Gastroesophageal sphincter (tissue), 4 donors: ENCODE measurements around the gene GLOD4. TPM values are rescaled to one million over a fixed set of nuclear protein-coding genes. Genes with fewer than 3 reads are reported as not detected.

Experiments
- ATAC-seq: fragments of 150-250 bp; one replicate; pipeline ENCODE4 v1.9.1; 2016; ENCODE audit warnings: mild to moderate bottlenecking, moderate library complexity
- H3K27ac ChIP-seq, 4 donors: fragments of 200-600 bp; sonication (generic) in 3 of 4; 1 replicate in 3 of 4; 2 replicates in 1 of 4; pipeline ENCODE4 v1.5.1; 2016 to 2019
- H3K27me3 ChIP-seq: fragments of 200-600 bp; sonication (generic); one replicate; pipeline ENCODE4 v1.5.1; 2019
- H3K36me3 ChIP-seq, 2 donors: fragments of 200-600 bp; sonication (generic); one replicate each; pipeline ENCODE4 v1.5.1; 2019; ENCODE audit warnings: control low read depth in 1 of 2
- H3K4me1 ChIP-seq, 3 donors: fragments of 200-600 bp; sonication (generic); 1 replicate in 2 of 3; 2 replicates in 1 of 3; pipeline ENCODE4 v1.5.1; 2016 to 2019; ENCODE audit warnings: control low read depth in 2 of 3
- H3K4me3 ChIP-seq, 2 donors: fragments of 200-600 bp; sonication (generic); one replicate each; pipeline ENCODE4 v1.5.1; 2019; ENCODE audit warnings: mild to moderate bottlenecking in 1 of 2, moderate library complexity in 1 of 2
- H3K9me3 ChIP-seq, 3 donors: fragments of 200-600 bp; sonication (generic); one replicate each; pipeline ENCODE4 v1.5.1; 2017 to 2019; ENCODE audit warnings: control low read depth in 2 of 3
- EP300 ChIP-seq: sonication (generic); formaldehyde crosslinking; IDR thresholded peaks from one replicate; pipeline ENCODE4 v1.6.1; 2017; ENCODE audit warnings: antibody characterized with exemption, mild to moderate bottlenecking
- POLR2A ChIP-seq, 2 donors: fragments of 450-650 bp; IDR thresholded peaks; one replicate each; pipeline ENCODE4 v1.6.1; 2017; ENCODE audit warnings: antibody characterized with exemption in 2 of 2, mild to moderate bottlenecking in 2 of 2, moderate library complexity in 1 of 2
- POLR2AphosphoS5 ChIP-seq: sonication (generic); formaldehyde crosslinking; IDR thresholded peaks from one replicate; pipeline ENCODE4 v1.6.1; 2017; ENCODE audit warnings: antibody characterized with exemption
- WGBS, 2 donors: methylation state at CpG; one replicate each; pipeline ENCODE4 v1.1.5; 2018; ENCODE audit warnings: low coverage in 1 of 2; 5-methylcytosine and 5-hydroxymethylcytosine counted together
- total RNA-seq, 4 donors: library from RNA; depleted of rRNA; stranded (reverse); fragments of >200 nt; gene quantifications; one replicate each; pipeline ENCODE4 v1.1.0, GENCODE V29; 2016
- TF ChIP-seq, protein P1 (sequence below), 4 experiments: fragments of 200-600 bp in 2 of 4; fragments of 450-650 bp in 2 of 4; sonication (generic) in 1 of 4; IDR thresholded peaks; one replicate each; pipeline ENCODE4 v1.5.1; 2017 to 2019; ENCODE audit warnings: antibody characterized with exemption in 4 of 4, mild to moderate bottlenecking in 2 of 4, moderate library complexity in 2 of 4

GLOD4 gene
- total RNA-seq, 4 donors from 2014 or later = 52.5 to 119 (median 99.3) TPM

DNA sequence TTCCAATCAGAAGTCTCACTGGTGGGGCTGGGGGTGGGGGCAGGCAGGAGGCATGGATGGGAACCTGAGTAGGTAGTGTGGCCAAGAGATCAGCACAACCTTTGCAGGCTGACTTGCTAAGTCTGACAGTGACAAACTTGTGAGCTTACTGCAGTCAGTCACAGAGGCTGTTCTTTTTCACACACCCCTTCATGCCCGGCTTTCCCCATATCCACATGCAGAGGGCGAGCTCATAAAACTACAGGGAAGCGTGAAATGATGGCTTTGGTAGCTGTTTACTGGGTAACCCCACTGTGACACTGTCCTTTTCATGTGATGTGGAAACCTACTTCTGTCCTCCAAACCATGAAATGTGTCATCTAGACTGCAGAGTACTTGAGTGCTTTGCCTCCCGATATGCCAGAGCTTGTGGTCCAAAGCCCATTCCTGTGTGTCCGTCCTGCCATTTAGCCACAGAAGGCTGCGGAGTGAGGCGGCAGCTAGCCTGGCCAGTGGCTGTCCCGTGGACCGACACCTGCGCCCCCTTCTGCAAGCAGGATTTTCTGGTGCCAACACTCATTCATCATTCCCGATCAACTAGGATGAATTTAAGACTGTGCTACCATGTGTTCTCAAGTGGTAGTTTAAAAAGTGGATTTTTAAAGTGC is 39.8 kb downstream of the GLOD4 start:
- WGBS, 2 donors = 70 to 82% methylated on average over 2 to 6 of the region's 11 CpGs
- Histone ChIP-seq H3K4me1 (no peaks in the 10 kb centered on the region), H3K9me3 (no peaks in the 10 kb centered on the region), H3K4me3 (no peak overlapping the region), H3K36me3 (peaks cover 0 to 96% of the 10 kb centered on the region in 2 donors), H3K27me3 (no peaks in the 10 kb centered on the region), H3K27ac (no peak overlapping the region)
- TF ChIP-seq, protein P1, sequence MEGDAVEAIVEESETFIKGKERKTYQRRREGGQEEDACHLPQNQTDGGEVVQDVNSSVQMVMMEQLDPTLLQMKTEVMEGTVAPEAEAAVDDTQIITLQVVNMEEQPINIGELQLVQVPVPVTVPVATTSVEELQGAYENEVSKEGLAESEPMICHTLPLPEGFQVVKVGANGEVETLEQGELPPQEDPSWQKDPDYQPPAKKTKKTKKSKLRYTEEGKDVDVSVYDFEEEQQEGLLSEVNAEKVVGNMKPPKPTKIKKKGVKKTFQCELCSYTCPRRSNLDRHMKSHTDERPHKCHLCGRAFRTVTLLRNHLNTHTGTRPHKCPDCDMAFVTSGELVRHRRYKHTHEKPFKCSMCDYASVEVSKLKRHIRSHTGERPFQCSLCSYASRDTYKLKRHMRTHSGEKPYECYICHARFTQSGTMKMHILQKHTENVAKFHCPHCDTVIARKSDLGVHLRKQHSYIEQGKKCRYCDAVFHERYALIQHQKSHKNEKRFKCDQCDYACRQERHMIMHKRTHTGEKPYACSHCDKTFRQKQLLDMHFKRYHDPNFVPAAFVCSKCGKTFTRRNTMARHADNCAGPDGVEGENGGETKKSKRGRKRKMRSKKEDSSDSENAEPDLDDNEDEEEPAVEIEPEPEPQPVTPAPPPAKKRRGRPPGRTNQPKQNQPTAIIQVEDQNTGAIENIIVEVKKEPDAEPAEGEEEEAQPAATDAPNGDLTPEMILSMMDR (IDR thresholded peaks at IDR 0.05) = no peak
- TF ChIP-seq POLR2AphosphoS5 (no peak), EP300 (no peak), POLR2A (IDR thresholded peaks at IDR 0.05) (no peak)
- no peak for ATAC-seq

DNA sequence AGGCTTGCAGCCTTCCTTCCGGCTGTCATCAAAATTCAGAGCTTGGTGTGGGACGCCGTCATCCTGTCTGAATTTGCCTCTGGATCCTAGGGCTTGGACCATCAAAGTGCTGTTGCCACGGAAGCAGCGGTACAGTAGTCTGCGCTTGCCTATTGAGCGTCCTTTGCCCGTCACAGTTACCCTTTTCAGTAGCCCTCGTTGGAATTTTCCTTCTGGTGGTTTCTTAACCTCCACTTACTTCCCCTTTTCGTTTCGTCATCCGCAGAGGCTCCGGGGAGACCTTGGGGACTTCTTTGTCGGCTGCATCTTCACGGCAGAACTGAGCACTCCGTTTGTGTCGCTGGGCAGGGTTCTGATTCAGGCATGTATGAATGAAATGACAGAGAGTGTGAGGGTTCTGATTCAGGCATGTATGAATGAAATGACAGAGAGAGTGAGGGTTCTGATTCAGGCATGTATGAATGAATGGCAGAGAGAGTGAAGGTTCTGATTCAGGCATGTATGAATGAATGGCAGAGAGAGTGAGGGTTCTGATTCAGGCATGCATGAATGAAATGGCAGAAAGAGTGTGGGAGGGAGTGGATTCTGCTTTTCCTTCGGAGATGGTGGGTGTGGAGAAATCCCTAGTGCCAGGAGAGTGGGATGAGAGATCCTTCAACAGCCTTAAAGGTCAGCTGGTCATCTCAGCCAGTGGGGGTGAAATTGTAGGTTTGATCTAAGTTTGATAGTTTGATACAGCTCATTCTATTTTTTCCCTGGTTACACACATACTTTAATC is 41.7 kb downstream of the GLOD4 start:
- H3K27ac ChIP-seq = no peak overlapping the region
- peak; percentile 31 for ATAC-seq
- TF ChIP-seq POLR2A (IDR thresholded peaks at IDR 0.05) (no peak), EP300 (no peak), POLR2AphosphoS5 (no peak)
- TF ChIP-seq, protein P1 (IDR thresholded peaks at IDR 0.05) = no peak
- H3K4me3 ChIP-seq = no peak overlapping the region
- no peaks in the 10 kb centered on the region for H3K27me3 ChIP-seq
- H3K36me3 ChIP-seq = peaks cover 0 to 82% of the 10 kb centered on the region in 2 donors
- 75 to 79% methylated on average over 4 to 16 of the region's 18 CpGs for WGBS, 2 donors
- no peaks in the 10 kb centered on the region for H3K9me3 ChIP-seq
- no peaks in the 10 kb centered on the region for H3K4me1 ChIP-seq

DNA sequence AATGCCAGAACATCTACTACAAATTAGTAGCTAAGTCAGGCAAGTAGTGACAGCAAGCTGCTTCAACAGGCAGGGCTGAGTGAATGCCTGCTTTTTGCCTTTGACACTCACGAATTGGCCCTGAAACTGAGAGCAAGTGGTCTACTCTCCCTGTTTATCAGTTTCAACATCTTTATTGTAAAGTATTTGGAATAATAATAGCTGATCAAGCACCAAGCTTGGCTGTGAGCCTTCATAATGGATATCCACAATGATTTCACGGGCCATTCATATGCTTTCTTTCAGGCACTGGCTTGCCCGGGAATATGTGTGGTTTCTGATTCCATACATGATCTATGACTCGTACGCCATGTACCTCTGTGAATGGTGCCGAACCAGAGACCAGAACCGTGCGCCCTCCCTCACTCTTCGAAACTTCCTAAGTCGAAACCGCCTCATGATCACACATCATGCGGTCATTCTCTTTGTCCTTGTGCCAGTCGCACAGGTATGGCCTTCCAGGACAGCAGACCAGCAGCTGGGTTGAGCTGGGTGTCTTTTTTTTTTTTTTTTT is 44.4 kb downstream of the GLOD4 start:
- no peak for ATAC-seq
- peaks cover 0 to 54% of the 10 kb centered on the region in 2 donors for H3K36me3 ChIP-seq
- H3K4me3 ChIP-seq = no peak overlapping the region
- no peaks in the 10 kb centered on the region for H3K27me3 ChIP-seq
- no peak overlapping the region for H3K27ac ChIP-seq
- no peaks in the 10 kb centered on the region for H3K9me3 ChIP-seq
- H3K4me1 ChIP-seq = peaks cover 0 to 11% (median 7%) of the 10 kb centered on the region in 3 donors
- TF ChIP-seq POLR2AphosphoS5 (no peak), POLR2A (IDR thresholded peaks at IDR 0.05) (no peak), EP300 (no peak)
- TF ChIP-seq, protein P1 (IDR thresholded peaks at IDR 0.05) = no peak
- 81 to 91% methylated on average over 10 to 13 of the region's 13 CpGs for WGBS, 2 donors

DNA sequence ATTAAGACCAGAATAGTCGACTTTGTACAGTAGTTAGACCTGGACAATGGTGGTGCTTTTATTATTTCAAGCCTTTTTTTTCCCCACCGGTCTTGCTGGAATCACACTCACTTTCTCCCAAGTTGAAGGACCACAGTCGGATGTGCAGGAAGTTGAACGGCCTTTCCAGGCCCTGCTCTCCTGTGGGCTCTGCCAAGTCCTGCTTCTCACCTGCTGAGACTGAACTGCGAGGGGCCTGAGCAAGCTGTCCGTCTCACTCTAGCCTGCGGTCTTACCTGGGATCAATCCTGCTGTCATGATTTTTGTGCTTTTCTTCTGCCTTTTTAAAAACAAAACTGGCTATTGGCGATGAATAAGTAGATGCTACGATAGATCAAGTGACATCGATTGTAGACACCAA is 48.3 kb downstream of the GLOD4 start:
- TF ChIP-seq POLR2AphosphoS5 (no peak), EP300 (no peak), POLR2A (IDR thresholded peaks at IDR 0.05) (no peak)
- TF ChIP-seq, protein P1 (IDR thresholded peaks at IDR 0.05) = no peak
- Histone ChIP-seq H3K36me3 (peaks cover 0 to 15% of the 10 kb centered on the region in 2 donors), H3K4me1 (peaks cover 0 to 24% (median 7%) of the 10 kb centered on the region in 3 donors), H3K4me3 (peak overlapping the region in 1 of 2 donors; percentile 91), H3K27me3 (no peaks in the 10 kb centered on the region), H3K27ac (no peak overlapping the region), H3K9me3 (no peaks in the 10 kb centered on the region)
- 72 to 85% methylated on average over 9 to 10 of the region's 10 CpGs for WGBS, 2 donors
- ATAC-seq = no peak
